HepG2 (cell line): ENCODE measurements around the gene TEAD4. TPM values are rescaled to one million over a fixed set of nuclear protein-coding genes. Genes with fewer than 3 reads are reported as not detected.

Experiments used
- ATAC-seq: fragments of 200-7000 bp; cut with Tn5 transposase; 3 replicates; pipeline ENCODE4 v1.9.1; 2020; ENCODE audit warnings: mild to moderate bottlenecking, moderate library complexity
- BruUV-seq: library from RNA; stranded (reverse); fragments of 400-500 nt; replicated peaks from 2 replicates; lab custom pipeline; 2021; lab: Mats Ljungman, UMichigan
- CTCF ChIA-PET: fragments of 300-600 bp; formaldehyde crosslinking; extraction: SDS; loops from one replicate; lab custom pipeline; 2021; ENCODE audit warnings: low total read pairs, inconsistent platforms, low intra/inter-chr PET ratio; lab: Yijun Ruan, JAX
- POLR2A ChIA-PET: fragments of 350-600 bp; sonication (Branson Sonifier 250); formaldehyde crosslinking; loops from one replicate; lab custom pipeline; 2020; ENCODE audit warnings: antibody characterized with exemption, inconsistent platforms; lab: Yijun Ruan, JAX
- DNase-seq: peaks from one replicate; pipeline ENCODE4 v3.0.0-alpha.2; 2015; ENCODE audit warnings: low spot score
- FAIRE-seq: peaks from 3 replicates; lab custom pipeline; 2011; peaks lifted over from hg19 to GRCh38; lab: Jason Lieb, UNC
- H2AFZ ChIP-seq: one replicate; pipeline ENCODE4 v1.6.1; 2011; ENCODE audit warnings: low read length, inconsistent platforms
- H3K27ac ChIP-seq: fragments of 300-600 bp; 3 replicates; pipeline ENCODE4 v1.8.0; 2011; ENCODE audit warnings: mixed run types, mild to moderate bottlenecking, mixed read lengths, low read length, inconsistent platforms; ENCODE audit not compliant: insufficient read depth; ENCODE audit errors: extremely low read length
- H3K27me3 ChIP-seq, 2 experiments: fragments of 200-600 bp in 1 of 2; 2 replicates in 1 of 2; 3 replicates in 1 of 2; pipeline versions ENCODE4 v1.6.0 to v1.8.0; 2011; ENCODE audit warnings: low read length in 2 of 2, mild to moderate bottlenecking in 2 of 2, moderate library complexity in 2 of 2, inconsistent platforms in 1 of 2; ENCODE audit not compliant: insufficient read depth in 2 of 2, control insufficient read depth in 1 of 2
- H3K36me3 ChIP-seq, 2 experiments: fragments of 200-600 bp in 1 of 2; replicated peaks in 1 of 2; 2 replicates in 1 of 2; 3 replicates in 1 of 2; pipeline versions ENCODE4 v1.5.1 to v1.8.0; 2011; ENCODE audit warnings: low read length in 2 of 2, inconsistent platforms in 1 of 2; ENCODE audit not compliant: insufficient read depth in 2 of 2, control insufficient read depth in 1 of 2
- H3K4me1 ChIP-seq: 2 replicates; pipeline ENCODE4 v1.5.1; 2012; ENCODE audit warnings: low read length, inconsistent platforms; ENCODE audit not compliant: insufficient read depth
- H3K4me2 ChIP-seq: 2 replicates; pipeline ENCODE4 v1.6.0; 2011; ENCODE audit warnings: low read depth, low read length, inconsistent platforms
- H3K4me3 ChIP-seq, 3 experiments: fragments of 200-600 bp in 1 of 3; sonication (generic), shearing (Covaris generic) in 1 of 3; replicated peaks in 1 of 3; 2 replicates each; pipeline ENCODE4 v1.5.1; 2011 to 2016; ENCODE audit warnings: low read length in 3 of 3, inconsistent platforms in 2 of 3, low read depth in 2 of 3, mild to moderate bottlenecking in 2 of 3, control low read depth in 1 of 3, mixed read lengths in 1 of 3; ENCODE audit not compliant: insufficient read depth in 1 of 3
- H3K79me2 ChIP-seq: one replicate; pipeline ENCODE4 v1.6.1; 2011; ENCODE audit warnings: low read length, inconsistent platforms; ENCODE audit not compliant: insufficient read depth
- H3K9ac ChIP-seq: 2 replicates; pipeline ENCODE4 v1.6.0; 2011; ENCODE audit warnings: mild to moderate bottlenecking, low read depth, low read length, inconsistent platforms; ENCODE audit not compliant: insufficient read depth
- H3K9me3 ChIP-seq: 2 replicates; pipeline ENCODE4 v1.5.1; 2012; ENCODE audit warnings: mild to moderate bottlenecking, low read length
- H4K20me1 ChIP-seq: 2 replicates; pipeline ENCODE4 v1.6.0; 2011; ENCODE audit warnings: inconsistent platforms, mild to moderate bottlenecking, low read length, moderate library complexity; ENCODE audit not compliant: insufficient read depth
- ETV6 ChIP-seq: sonication (generic); formaldehyde crosslinking; conservative IDR thresholded peaks from 2 replicates; pipeline ENCODE4 v1.4.0; 2020; ENCODE audit warnings: missing genetic modification reagents
- FOXM1 ChIP-seq: sonication (generic); formaldehyde crosslinking; IDR thresholded peaks from 2 replicates; pipeline ENCODE4 v1.5.0; 2020; ENCODE audit warnings: missing genetic modification reagents
- HMG20B ChIP-seq: conservative IDR thresholded peaks from 2 replicates; pipeline ENCODE4 v1.6.1; 2016; ENCODE audit warnings: missing genetic modification reagents, missing compliant biosample characterization
- HMGA1 ChIP-seq: sonication (generic); formaldehyde crosslinking; conservative IDR thresholded peaks from 2 replicates; pipeline ENCODE4 v1.4.0; 2020; ENCODE audit warnings: missing genetic modification reagents
- HOXA5 ChIP-seq: sonication (generic); formaldehyde crosslinking; IDR thresholded peaks from 2 replicates; pipeline ENCODE4 v1.4.0; 2020; ENCODE audit warnings: missing genetic modification reagents
- PAF1 ChIP-seq: IDR thresholded peaks from 2 replicates; pipeline ENCODE4 v1.6.1; 2016; ENCODE audit warnings: missing genetic modification reagents, missing compliant biosample characterization
- RFXANK ChIP-seq: IDR thresholded peaks from 2 replicates; pipeline ENCODE4 v1.6.1; 2016
- TEAD3 ChIP-seq: optimal IDR thresholded peaks from 2 replicates; pipeline ENCODE3; 2016; ENCODE audit warnings: borderline replicate concordance
- ZNF17 ChIP-seq: sonication (generic); formaldehyde crosslinking; IDR thresholded peaks from 2 replicates; pipeline ENCODE4 v1.5.0; 2020; ENCODE audit warnings: mild to moderate bottlenecking, missing genetic modification reagents
- ZNF33A ChIP-seq: sonication (generic); formaldehyde crosslinking; IDR thresholded peaks from 2 replicates; pipeline ENCODE4 v1.5.1; 2020; ENCODE audit warnings: missing genetic modification reagents, mild to moderate bottlenecking, moderate library complexity, borderline replicate concordance
- ZNF670 ChIP-seq: sonication (generic); formaldehyde crosslinking; IDR thresholded peaks from 2 replicates; pipeline ENCODE4 v1.8.0; 2022; ENCODE audit warnings: mild to moderate bottlenecking, missing genetic modification reagents, borderline replicate concordance
- ZNF784 ChIP-seq: sonication (generic); formaldehyde crosslinking; IDR thresholded peaks from 2 replicates; pipeline ENCODE4 v1.5.1; 2020; ENCODE audit warnings: missing genetic modification reagents, mild to moderate bottlenecking, borderline replicate concordance
- ZSCAN12 ChIP-seq: sonication (generic); formaldehyde crosslinking; IDR thresholded peaks from 2 replicates; pipeline ENCODE4 v1.9.0; 2021; ENCODE audit warnings: mild to moderate bottlenecking, missing genetic modification reagents
- WGBS: methylation state at CpG from one replicate; pipeline ENCODE4 v1.1.6; 2017; ENCODE audit warnings: low lambda C conversion rate; 5-methylcytosine and 5-hydroxymethylcytosine counted together
- in situ Hi-C: cut with HindIII; loops from 2 replicates; pipeline ENCODE4 v1.10.0; 2017; ENCODE audit warnings: low pct_unique_long_range_greater_than_20kb; ENCODE audit not compliant: extremely low pct_ligation_motif_present
- intact Hi-C: fragments of 100-400 bp; cut with micrococcal nuclease; formaldehyde crosslinking; loops from one replicate; pipeline ENCODE4 v1.10.0; 2022; ENCODE audit not compliant: unreplicated experiment
- polyA plus RNA-seq, 8 experiments: library from polyadenylated mRNA; depleted of rRNA in 3 of 8; stranded (reverse) in 7 of 8; unstranded in 1 of 8; fragments of >200 nt; fragmentation: Illumina TruSeq in 4 of 8; extraction: Trizol in 4 of 8; gene quantifications; 2 replicates each; pipeline versions ENCODE4 v1.2.1 to v1.2.3, GENCODE V29; 2011 to 2016; ENCODE audit warnings: low read depth in 4 of 8, missing spikeins in 1 of 8, mixed read lengths in 1 of 8; ENCODE audit not compliant: insufficient read depth in 1 of 8
- total RNA-seq, 5 experiments: library from RNA; depleted of rRNA; stranded (reverse); fragments of >200 nt; fragmentation: Illumina TruSeq; extraction: Trizol; gene quantifications; 2 replicates each; pipeline ENCODE4 v1.2.3, GENCODE V29; 2016; ENCODE audit warnings: low read depth in 1 of 5

The TEAD4 gene
- total and polyA plus RNA-seq, 2 of the 13 experiments (the other 11 are each of a cell fraction or from before 2014, with no cell fraction given), result 45.0 to 69.4 TPM

GRCh38 chr12:2940564-2940963 lies 18.6 kb upstream of the TEAD4 start (continued):
- TF ChIP-seq FOXM1 (CRISPR knock-in tag), result no peak
- no peak for TF ChIP-seq ZNF670
- no peak for TF ChIP-seq PAF1 (CRISPR knock-in tag)
- TF ChIP-seq ZNF33A (CRISPR knock-in tag), result no peak
- no peak for TF ChIP-seq HOXA5 (CRISPR knock-in tag)
- TF ChIP-seq ZSCAN12 (CRISPR knock-in tag), result no peak
- TF ChIP-seq ETV6, result no peak
- no peak for TF ChIP-seq HMG20B (CRISPR knock-in tag)
- no peak for TF ChIP-seq ZNF784 (CRISPR knock-in tag)
- no peak for TF ChIP-seq RFXANK (CRISPR knock-in tag)
- TF ChIP-seq HMGA1 (CRISPR knock-in tag), result no peak

GRCh38 chr12:2941524-2941923 lies 17.7 kb upstream of the TEAD4 start:
- Histone ChIP-seq H3K9me3 (no peaks in the 10 kb centered on the region), H3K4me3 (no peak overlapping the region), H3K9ac (no peak overlapping the region), H3K36me3 (peaks cover 6 to 12% of the 10 kb centered on the region in 2 experiments; a peak in 3 of 5 replicates), H4K20me1 (no peaks in the 10 kb centered on the region), H2AFZ (no peak overlapping the region), H3K4me2 (no peak overlapping the region), H3K27me3 (no peaks in the 10 kb centered on the region), H3K79me2 (no peaks in the 10 kb centered on the region), H3K27ac (no peak overlapping the region), H3K4me1 (peaks cover 27% of the 10 kb centered on the region)
- TF ChIP-seq TEAD3, result peak; percentile 31
- no peak for TF ChIP-seq ZNF17 (CRISPR knock-in tag)
- ChIA-PET POLR2A (no interaction called here), CTCF (no interaction called here)
- intact Hi-C loops (no loop called here), in situ Hi-C loops (no loop called here)
- DNase-seq, result peak; percentile 51
- no peak for FAIRE-seq
- ATAC-seq, result peak; percentile 65
- WGBS, result 50% methylated on average over 8 of the region's 8 CpGs
- BruUV-seq, result no TSS peak
